ENCODE results near the gene RBP5.

Gene RBP5

DNA sequence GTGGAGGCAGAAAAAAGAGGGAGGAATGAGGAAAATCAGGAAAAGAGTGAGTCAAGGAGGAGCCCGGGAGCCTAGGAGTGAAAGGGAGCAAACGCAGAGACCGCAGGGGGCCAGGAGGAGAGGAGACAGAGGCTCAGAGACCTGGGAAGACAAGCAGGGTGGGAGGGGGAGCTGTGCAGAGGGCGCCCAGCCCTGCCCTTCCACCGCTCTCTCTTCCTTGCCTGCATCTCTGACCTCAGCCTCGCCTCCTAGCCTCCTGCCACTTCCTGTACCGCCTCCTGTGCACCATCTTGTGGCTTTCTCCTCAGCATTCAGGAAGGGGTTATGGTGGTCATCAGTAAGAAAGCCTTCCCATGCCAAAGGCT lies 2.8 kb upstream of the RBP5 start:
- Histone ChIP-seq H3K4me1 (peaks cover 5% of the 10 kb centered on the region), H3K4me3 (ENCODE audit: low read depth, low read length) (peak overlapping the region; percentile 90)

DNA sequence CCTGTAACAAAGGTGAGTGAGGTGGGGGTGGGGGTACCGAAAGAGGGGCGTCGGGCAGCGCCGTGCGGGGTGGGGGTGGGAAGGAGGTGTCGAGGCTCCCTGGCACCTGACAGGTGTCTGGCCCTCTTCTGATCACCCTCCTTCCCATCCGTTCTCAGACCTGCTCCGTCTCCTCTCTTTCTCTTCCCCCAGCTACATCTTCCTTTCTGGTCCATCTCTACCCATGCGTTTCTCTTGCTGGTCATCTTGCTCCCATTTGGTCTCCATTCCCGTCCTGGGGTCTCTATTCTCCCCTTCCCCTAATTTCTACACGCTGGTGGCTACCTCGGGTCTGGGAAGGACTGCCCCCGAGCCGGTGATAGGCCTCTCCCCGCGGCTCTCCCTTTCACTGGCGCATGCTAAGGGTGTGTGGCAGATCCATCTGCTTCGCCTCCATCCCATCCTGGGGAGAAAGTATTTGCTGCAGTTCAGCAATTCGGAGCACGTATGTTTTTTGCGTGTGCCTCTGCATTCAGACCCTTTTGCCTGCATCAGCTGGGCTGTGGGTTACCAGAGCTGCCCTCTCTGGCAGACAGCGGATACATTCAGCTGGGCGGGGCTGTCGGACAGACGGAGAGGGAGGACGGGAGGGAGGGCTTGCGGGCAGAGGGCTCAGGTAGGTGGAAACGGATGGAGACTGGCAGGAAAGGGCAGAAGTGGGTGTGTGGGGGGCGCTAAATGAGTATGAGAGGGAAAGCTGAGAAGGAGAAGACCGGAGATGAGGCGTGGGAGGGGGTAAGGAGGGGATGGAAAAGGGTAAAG lies 2.2 kb upstream of the RBP5 start:
- Histone ChIP-seq H3K4me3 (ENCODE audit: low read depth, low read length) (peak overlapping the region; percentile 90), H3K4me1 (peaks cover 5% of the 10 kb centered on the region), H3K9me3 (ENCODE audit: control insufficient read depth, low read length) (no peaks in the 10 kb centered on the region), H3K36me3 (ENCODE audit: control insufficient read depth, insufficient read depth, low read length) (no peaks in the 10 kb centered on the region), H3K9ac (peak overlapping the region; percentile 63), H3K4me2 (ENCODE audit: low read length) (peak overlapping the region; percentile 100), H3K79me2 (no peaks in the 10 kb centered on the region), H2AFZ (peak overlapping the region; percentile 84), H3K27me3 (ENCODE audit: control insufficient read depth, insufficient read depth, low read length) (no peaks in the 10 kb centered on the region), H3K27ac (peak overlapping the region; percentile 83)
- TF ChIP-seq CTCF (IDR thresholded peaks at IDR 0.05): no peak

More for the DNA sequence above, 2.8 kb upstream of the RBP5 start:
- Histone ChIP-seq H3K27me3 (ENCODE audit: control insufficient read depth, insufficient read depth, low read length) (no peaks in the 10 kb centered on the region), H2AFZ (peak overlapping the region; percentile 84), H3K79me2 (no peaks in the 10 kb centered on the region), H3K9me3 (ENCODE audit: control insufficient read depth, low read length) (no peaks in the 10 kb centered on the region), H3K27ac (peak overlapping the region; percentile 83), H3K36me3 (ENCODE audit: control insufficient read depth, insufficient read depth, low read length) (no peaks in the 10 kb centered on the region), H3K9ac (no peak overlapping the region), H3K4me2 (ENCODE audit: low read length) (peak overlapping the region; percentile 100)
- TF ChIP-seq CTCF (IDR thresholded peaks at IDR 0.05): no peak

DNA sequence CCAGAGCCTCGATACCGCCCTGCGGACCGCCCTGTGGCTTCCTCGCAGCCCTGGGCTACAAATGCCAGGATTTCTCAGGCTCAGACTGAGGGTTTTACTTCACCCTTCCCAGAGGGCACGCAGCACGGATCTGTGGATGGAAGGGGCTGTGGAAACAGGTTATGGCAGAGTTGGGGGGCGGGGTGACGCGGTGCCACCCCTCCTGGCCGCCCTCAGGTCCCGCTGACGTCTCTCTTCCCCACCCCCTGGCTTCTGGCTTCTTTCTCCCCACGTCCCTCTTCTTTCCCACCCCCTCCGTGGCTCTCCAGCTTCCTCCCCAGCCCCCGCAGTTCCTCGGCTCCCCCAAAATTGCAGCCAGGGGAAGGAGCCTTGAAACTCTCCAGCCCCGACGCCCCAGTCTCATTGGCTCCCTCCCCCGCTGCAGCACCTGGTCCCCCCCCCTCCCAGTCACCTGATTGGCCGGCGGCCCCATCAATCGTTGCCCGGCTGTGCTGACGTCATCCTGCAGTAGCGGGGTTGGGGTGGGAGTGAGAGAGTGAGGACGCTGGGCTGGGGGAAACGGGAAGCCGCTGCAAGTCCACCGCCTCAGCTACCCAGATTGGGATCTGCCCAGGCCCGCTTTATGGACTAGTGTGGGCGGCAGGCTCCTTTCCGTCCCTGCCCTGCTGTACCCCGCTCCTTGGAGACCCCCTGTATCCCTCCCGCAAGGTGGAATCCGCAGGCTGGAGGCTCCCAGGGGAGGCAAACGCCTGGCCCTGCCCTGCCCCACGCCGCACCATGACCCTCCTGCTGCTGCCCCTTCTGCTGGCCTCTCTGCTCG lies 1.4 kb upstream of the RBP5 start, which contains the start of gene CLSTN3:
TSS of gene CLSTN3 (plus strand) at position 500 of the 820 bp plus-strand sequence. CDS start at position 778, 278 bp downstream.
- H3K79me2 ChIP-seq: no peaks in the 10 kb centered on the region
- peak within 1 kb of the TSS; percentile 90 for H3K4me3 ChIP-seq (ENCODE audit: low read depth, low read length)
- H3K4me1 ChIP-seq: peaks cover 5% of the 10 kb centered on the region
- peak within 1 kb of the TSS; percentile 83 for H3K27ac ChIP-seq
- H3K9ac ChIP-seq: peak within 1 kb of the TSS; percentile 63
- peak within 1 kb of the TSS; percentile 84 for H2AFZ ChIP-seq
- no peaks in the 10 kb centered on the region for H3K36me3 ChIP-seq (ENCODE audit: control insufficient read depth, insufficient read depth, low read length)
- H3K27me3 ChIP-seq (ENCODE audit: control insufficient read depth, insufficient read depth, low read length): no peaks in the 10 kb centered on the region
- H3K9me3 ChIP-seq (ENCODE audit: control insufficient read depth, low read length): no peaks in the 10 kb centered on the region
- no peak for TF ChIP-seq CTCF (IDR thresholded peaks at IDR 0.05)
- H3K4me2 ChIP-seq (ENCODE audit: low read length): peak within 1 kb of the TSS; percentile 100

DNA sequence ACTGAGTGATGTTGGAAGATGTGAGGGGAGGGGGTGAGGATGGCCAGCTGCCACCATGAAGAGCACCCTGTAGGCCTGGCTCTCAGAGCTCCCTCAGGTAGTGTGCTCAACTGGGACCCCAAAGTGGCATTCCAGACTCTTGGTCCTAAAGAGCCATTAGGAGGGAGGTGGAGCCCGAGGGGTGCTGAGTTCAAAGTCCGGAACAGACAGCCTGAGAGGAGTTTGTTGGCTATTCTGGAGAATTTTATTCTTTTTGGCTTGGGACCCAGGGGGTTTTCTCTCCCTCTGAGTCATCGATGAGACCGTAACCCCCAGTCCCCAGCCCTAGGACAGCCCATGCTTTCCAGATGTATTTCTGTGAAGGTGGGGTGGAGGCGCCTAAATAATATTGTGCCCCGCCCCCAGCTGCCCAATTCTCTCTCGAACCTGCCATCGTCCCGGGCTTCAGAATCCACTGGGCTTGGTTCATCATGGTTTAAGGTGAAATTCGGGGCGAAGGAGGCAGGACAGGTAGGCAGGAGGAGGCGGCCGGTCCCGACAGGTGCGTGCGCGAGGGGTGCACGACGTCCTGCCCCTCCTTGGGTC lies 690 bp upstream of the RBP5 start:
- Histone ChIP-seq H3K27ac (peak overlapping the region; percentile 83), H3K27me3 (ENCODE audit: control insufficient read depth, insufficient read depth, low read length) (no peaks in the 10 kb centered on the region), H2AFZ (peak overlapping the region; percentile 84), H3K9ac (peak overlapping the region; percentile 63), H3K4me2 (ENCODE audit: low read length) (peak overlapping the region; percentile 100), H3K36me3 (ENCODE audit: control insufficient read depth, insufficient read depth, low read length) (no peaks in the 10 kb centered on the region), H3K4me3 (ENCODE audit: low read depth, low read length) (peak overlapping the region; percentile 90), H3K79me2 (no peaks in the 10 kb centered on the region), H3K9me3 (ENCODE audit: control insufficient read depth, low read length) (no peaks in the 10 kb centered on the region), H3K4me1 (peaks cover 5% of the 10 kb centered on the region)
- no peak for TF ChIP-seq CTCF (IDR thresholded peaks at IDR 0.05)
